Measurements from ENCODE around the gene WNT6.

The WNT6 gene

GRCh38 chr2:218857371-218858137 lies 2.1 kb upstream of the WNT6 start:
- peak; percentile 23 for DNase-seq (ENCODE audit: low read depth)

GRCh38 chr2:218858138-218858445 lies 1.5 kb upstream of the WNT6 start:
- no peak for DNase-seq (ENCODE audit: low read depth)

GRCh38 chr2:218858671-218859555 lies 692 bp upstream of the WNT6 start:
- no peak for DNase-seq (ENCODE audit: low read depth)

GRCh38 chr2:218859988-218860831 lies 605 bp downstream of the WNT6 start:
- no peak for DNase-seq (ENCODE audit: low read depth)

GRCh38 chr2:218860950-218861381 lies 1.4 kb downstream of the WNT6 start:
- DNase-seq (ENCODE audit: low read depth), result peak; percentile 61

GRCh38 chr2:218861645-218862318 lies 2.2 kb downstream of the WNT6 start:
- no peak for DNase-seq (ENCODE audit: low read depth)

- DNase-seq (ENCODE audit: low read depth), result no peak
These were observed 3.5 kb downstream of the WNT6 start for GRCh38 chr2:218863021-218863520.

- DNase-seq (ENCODE audit: low read depth), result no peak
These were observed 5.8 kb downstream of the WNT6 start for GRCh38 chr2:218865396-218865795.

GRCh38 chr2:218865999-218866398 lies 6.4 kb downstream of the WNT6 start:
- DNase-seq (ENCODE audit: low read depth), result no peak

GRCh38 chr2:218867900-218868299 lies 8.3 kb downstream of the WNT6 start:
- no peak for DNase-seq (ENCODE audit: low read depth)

GRCh38 chr2:218869064-218869463 lies 9.5 kb downstream of the WNT6 start:
- DNase-seq (ENCODE audit: low read depth), result no peak

- no peak for DNase-seq (ENCODE audit: low read depth)
These were observed 11.4 kb downstream of the WNT6 start for GRCh38 chr2:218870984-218871344.

GRCh38 chr2:218871345-218872302 lies 12.0 kb downstream of the WNT6 start:
- DNase-seq (ENCODE audit: low read depth), result no peak

GRCh38 chr2:218872645-218873358 lies 13.2 kb downstream of the WNT6 start:
- no peak for DNase-seq (ENCODE audit: low read depth)

GRCh38 chr2:218873359-218874194 lies 14.0 kb downstream of the WNT6 start:
- DNase-seq (ENCODE audit: low read depth), result no peak

- no peak for DNase-seq (ENCODE audit: low read depth)
These were observed 16.2 kb downstream of the WNT6 start for GRCh38 chr2:218875692-218876246.

GRCh38 chr2:218876562-218877219 lies 17.1 kb downstream of the WNT6 start:
- DNase-seq (ENCODE audit: low read depth), result peak; percentile 40

GRCh38 chr2:218877331-218877730 lies 17.7 kb downstream of the WNT6 start:
- no peak for DNase-seq (ENCODE audit: low read depth)

Data from amniotic epithelial cell (primary cell).